COLO829 (cell line): ENCODE results near the gene RRP36.
A peak's percentile ranks its signal among the peaks of the same experiment; 100 is the strongest.
"Not testable (repeated sequence)": the region's sequence is repeated elsewhere in the genome, so short reads cannot be mapped to it uniquely, and the experiment has no call there.

Source experiments
- DNase-seq: peaks from one replicate; pipeline ENCODE4 v3.0.0; 2012; ENCODE audit warnings: low spot score

Gene RRP36

DNA sequence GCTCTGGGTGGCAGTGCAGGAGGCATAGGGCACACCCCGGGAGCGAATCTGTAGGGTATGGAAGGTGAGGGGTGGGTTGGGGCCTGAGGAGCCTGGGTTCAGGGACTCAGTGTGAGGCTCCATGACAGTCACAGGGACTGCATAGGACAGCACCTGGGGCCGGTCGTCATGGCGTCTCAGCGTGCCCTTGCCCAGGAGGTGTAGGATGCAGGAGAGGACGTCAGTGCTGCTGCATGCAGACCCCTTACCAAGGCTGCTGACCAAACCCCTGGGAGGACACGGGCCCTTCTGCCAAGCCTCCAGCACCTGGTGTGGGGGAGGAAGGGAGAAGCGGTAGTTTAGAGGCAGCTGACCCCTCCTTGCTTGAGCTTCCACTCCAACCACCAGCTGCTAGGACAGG, 16.3 kb downstream of the RRP36 start:
- no peak for DNase-seq

- DNase-seq = no peak
These were observed 17.3 kb downstream of the RRP36 start for GRCh38 chr6:43038727-43039126.

DNA sequence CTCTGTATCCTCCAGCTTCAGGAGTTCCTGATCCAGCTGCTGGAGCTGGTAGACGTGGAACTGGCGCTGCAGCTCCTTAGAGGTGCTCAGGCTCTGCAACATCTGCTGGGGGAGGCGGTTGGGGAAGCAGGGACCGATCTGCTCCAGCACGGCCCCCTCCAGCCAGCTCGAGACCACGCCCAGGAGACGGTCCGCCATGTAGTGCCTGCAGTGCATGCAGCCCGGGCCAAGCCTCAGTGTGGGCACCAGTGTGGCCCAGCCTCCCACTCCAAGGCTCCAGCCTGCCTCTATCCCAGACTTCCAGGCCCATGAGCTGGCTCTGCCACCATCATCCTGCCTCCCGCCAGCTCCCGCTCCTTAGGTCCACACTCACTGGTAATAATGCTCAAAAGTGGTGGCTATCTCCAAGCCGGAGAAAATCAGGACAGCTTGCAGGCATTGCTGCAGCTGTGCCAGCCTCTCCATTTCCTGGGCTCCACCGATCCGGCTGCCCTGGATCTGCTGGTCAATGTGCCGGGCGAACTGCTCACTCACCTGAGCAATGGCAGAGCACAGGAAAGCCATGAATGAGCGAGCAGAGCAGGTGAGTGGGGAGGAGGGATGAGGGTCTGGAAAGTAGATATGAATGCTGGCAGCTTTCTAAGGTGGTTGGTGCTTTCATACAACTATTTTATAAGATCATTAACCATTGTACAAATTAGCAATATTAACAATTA, 19.3 kb downstream of the RRP36 start:
- DNase-seq = no peak

DNA sequence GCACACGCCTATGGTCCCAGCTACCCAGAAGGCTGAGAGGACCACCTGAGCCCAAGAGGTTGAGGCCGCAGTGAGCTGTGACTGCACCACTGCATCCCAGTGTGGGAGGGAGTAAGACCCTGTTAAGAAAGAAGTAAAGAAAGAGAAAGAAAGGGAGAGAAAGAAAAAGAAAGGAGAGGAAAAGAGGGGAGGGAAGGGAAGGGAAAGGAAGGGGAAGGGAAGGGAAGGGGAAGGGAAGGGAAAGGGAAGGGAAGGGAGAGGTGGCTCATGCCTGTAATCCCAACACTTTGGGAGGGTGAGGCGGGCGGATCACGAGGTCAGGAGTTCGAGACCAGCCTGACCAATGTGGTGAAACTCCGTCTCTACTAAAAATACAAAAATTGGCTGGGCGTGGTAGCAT, 20.1 kb downstream of the RRP36 start:
- not testable (repeated sequence) for DNase-seq

- no peak for DNase-seq
These were observed 21.9 kb downstream of the RRP36 start for GRCh38 chr6:43043310-43043709.

DNA sequence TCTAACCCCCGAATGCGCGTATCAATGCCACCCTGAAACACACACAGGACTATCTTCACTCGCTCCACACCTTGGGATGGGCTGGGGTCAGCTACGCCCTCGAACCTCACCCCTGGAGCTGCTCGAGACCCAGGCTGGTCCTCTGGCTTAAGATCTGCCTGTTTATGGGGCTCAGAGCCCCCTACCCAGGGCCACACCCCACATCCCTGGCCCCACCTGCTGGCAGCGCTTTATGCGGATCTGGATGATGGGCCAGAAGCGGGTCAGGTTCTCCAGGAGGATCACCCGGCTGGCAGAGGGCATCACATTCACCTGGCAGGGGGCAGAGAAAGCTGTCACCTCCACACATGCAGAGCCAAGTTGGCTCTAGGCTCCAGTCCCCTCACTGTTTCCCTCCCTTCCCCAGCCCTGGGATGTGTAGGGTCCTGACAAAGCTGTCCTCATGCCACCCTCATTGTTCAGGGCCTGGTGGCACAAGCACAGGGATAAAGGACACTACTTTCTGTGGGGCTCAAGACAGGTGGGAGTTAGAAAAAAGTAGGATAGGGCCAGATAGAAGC, 24.0 kb downstream of the RRP36 start:
- DNase-seq = no peak

GRCh38 chr6:43047998-43048397, 26.6 kb downstream of the RRP36 start:
- DNase-seq = no peak

DNA sequence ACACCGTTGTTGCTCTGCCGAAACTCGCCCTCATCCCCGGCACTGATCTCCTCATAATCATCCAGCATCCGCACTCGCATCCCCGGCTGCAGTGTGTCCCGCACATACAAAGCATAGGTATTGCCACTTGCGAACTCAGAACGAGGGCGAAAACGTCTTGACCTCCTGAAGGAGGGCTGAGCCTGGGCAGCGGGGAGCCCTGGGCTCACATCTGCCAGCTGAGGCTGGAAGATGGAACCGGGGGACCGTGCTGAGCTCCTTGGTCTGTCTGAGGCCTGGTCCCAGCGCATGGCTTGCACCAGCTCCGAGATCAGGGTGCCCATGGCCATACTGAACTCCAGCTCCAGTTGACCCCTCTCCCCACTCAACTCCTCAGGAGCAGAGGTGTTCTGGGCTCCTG, 29.6 kb downstream of the RRP36 start:
- no peak for DNase-seq

GRCh38 chr6:43052225-43052841, 30.9 kb downstream of the RRP36 start:
- DNase-seq = no peak

- peak; percentile 28 for DNase-seq
These were observed 31.6 kb downstream of the RRP36 start for GRCh38 chr6:43052842-43053544.

DNA sequence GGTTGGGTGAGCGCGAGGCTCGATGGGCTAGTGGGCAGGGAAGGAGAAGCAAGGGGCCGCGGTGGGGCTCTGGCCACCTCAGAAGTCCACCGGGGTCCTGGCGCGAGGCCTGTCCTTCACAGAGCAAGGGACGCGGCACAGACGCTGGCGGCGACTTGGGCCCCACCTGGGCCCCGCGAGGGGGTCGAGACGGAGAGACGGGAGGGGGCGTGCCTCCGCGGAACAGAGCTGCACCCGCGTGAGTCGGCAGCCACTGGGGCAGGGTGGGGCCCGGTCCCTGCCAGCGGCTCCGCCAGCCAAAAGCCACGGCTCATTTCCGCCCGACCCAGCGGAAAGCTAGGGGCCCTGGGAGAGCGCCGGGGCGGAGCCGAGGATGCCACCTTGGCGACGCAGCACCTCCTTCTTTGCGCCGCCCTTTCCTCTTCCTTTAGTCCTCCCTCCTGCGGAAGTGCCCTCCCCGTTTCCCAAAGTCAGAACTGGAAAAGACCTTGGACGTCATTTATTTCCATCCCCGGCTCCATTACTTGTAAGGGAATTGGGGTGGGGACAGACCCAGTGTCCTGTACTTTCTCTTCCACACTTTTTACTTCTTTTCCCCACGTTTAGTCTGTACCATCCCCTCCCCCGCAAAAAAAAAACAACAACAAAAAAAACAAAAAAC, 32.3 kb downstream of the RRP36 start, which contains the start of gene CUL7:
TSS of gene CUL7 (minus strand) at position 307 of the 661 bp plus-strand sequence. CDS start 1,063 bp downstream, outside the sequence.
- DNase-seq = peak; percentile 99

GRCh38 chr6:43054206-43054943, 33.0 kb downstream of the RRP36 start:
- DNase-seq = peak; percentile 25

DNA sequence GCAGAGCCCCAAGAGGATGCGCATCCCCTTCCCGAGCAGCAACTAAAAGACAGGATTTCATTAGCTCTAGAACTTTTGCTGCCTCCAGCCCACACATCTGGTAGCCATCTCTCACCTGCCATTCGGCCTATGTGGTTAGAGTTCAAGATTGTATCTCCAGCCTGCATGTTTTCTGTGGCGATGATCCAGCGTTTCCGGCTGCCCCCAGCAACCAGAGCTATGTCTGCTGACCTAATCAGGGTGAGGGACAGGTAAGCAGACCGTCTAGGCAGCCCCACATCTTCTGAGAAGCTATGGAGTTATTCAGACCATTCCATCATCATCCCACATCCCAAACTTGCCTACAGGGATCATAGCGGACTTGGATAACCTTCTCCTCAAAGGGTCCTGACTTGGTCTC, 34.5 kb downstream of the RRP36 start:
- no peak for DNase-seq

GRCh38 chr6:43058531-43058930, 37.1 kb downstream of the RRP36 start:
- DNase-seq = no peak

DNA sequence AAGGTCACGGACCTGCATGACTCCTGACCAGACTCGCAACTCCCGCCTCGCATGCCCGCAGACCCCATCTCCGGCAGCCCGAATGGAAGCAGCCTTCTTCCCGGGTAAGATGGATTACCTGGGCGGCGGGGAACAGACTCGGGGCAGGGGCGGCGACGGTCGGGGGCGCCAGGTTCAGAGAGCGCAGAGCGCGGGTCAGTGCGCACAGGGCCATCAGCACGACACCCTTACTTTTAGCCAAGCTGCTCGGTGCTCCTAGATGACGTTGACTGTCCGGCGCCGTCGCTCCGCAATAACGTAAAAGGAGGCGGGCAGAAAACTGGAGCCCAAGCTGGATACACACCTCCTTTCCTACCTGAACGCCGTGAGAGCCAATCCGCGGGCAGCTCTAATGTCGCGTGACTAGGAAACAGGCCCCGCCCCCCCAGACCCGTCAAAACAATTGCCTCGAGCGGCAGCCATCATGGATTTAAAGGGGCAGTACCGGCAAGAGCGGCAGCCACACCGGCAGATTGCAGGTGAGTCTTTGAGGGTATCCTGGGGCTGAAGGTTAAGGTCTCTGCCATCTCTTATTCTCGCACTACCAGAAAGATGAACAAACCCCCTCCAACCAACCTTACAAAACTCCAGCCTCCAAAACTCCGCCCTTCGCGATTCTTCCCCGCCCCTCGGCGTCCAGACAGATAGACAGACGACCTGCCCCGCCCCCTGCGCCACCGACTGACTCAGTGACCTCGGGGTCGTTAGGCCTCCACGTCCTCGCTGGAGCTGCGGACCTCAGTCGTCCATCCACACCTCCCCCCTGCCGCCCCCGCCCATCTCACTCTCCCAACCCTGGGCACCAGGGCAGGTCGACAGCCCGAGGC, 38.0 kb downstream of the RRP36 start, which contains the start of the genes KLC4 and MRPL2:
TSS of gene KLC4 (plus strand) at position 464 of the 866 bp plus-strand sequence. CDS start 1,705 bp downstream, outside the sequence.
TSS of gene MRPL2 (minus strand) at position 267 of the 866 bp plus-strand sequence. CDS start at position 214, 53 bp downstream.
- peak; percentile 100 for DNase-seq

- no peak for DNase-seq
These were observed 38.8 kb downstream of the RRP36 start for GRCh38 chr6:43060034-43060754.

DNA sequence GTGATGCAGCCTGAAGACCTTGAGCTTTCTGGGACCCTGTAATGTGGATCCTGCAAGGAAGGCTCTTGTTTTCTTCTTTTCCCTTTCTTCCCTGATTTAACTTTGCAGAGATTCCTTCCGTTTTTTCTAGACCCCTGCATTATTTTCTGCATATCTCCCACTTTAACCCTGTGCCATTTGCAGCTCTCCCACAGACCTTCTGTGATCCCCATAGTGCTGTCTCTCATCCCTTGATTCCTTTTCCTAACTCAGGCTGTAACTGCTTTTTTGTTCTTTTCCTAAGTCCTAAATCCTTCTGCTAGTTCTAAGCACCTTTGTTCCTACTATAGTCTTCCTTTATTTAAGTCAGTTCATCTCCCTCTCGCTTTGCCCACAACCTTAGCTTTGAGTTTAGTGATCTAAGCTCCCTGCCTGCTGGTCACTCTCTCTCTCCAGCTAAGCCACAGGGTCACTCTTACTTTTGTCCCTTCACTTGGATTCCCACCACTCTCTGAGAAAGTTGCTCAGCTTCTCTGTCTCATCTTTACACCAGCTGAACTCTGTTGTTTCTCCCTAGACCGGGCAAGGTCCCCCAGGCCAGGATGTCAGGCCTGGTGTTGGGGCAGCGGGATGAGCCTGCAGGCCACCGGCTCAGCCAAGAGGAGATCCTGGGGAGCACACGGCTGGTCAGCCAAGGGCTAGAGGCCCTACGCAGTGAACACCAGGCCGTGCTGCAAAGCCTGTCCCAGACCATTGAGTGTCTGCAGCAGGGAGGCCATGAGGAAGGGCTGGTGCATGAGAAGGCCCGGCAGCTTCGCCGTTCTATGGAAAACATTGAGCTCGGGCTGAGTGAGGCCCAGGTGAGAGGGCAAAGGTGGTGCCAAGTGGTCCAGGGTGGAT, 39.6 kb downstream of the RRP36 start:
- no peak for DNase-seq

GRCh38 chr6:43061861-43062260, 40.4 kb downstream of the RRP36 start:
- DNase-seq = no peak

- DNase-seq = no peak
These were observed 41.4 kb downstream of the RRP36 start for GRCh38 chr6:43062818-43063217.
